Glutamatergic neuron (in vitro differentiated cells): Measurements from ENCODE around the gene SHD. TPM values are rescaled to one million over a fixed set of nuclear protein-coding genes. Genes with fewer than 3 reads are reported as not detected.

Experiments
- DNase-seq: peaks from one replicate; pipeline ENCODE4 v3.0.0; 2022
- H3K27ac Mint-ChIP-seq: one replicate; pipeline ENCODE4 v1.8.0; 2020; ENCODE audit warnings: mild to moderate bottlenecking, mixed read lengths, inconsistent platforms; ENCODE audit not compliant: unreplicated experiment
- H3K27me3 Mint-ChIP-seq: one replicate; pipeline ENCODE4 v1.8.0; 2020; ENCODE audit warnings: mild to moderate bottlenecking, moderate library complexity, mixed read lengths, inconsistent platforms; ENCODE audit not compliant: unreplicated experiment
- H3K36me3 Mint-ChIP-seq: one replicate; pipeline ENCODE4 v1.8.0; 2020; ENCODE audit warnings: mild to moderate bottlenecking, mixed read lengths, inconsistent platforms; ENCODE audit not compliant: unreplicated experiment
- H3K4me1 Mint-ChIP-seq: one replicate; pipeline ENCODE4 v1.8.0; 2020; ENCODE audit warnings: mild to moderate bottlenecking, low read depth, mixed read lengths, inconsistent platforms; ENCODE audit not compliant: unreplicated experiment
- H3K4me3 Mint-ChIP-seq: one replicate; pipeline ENCODE4 v1.8.0; 2020; ENCODE audit warnings: mild to moderate bottlenecking, mixed read lengths, inconsistent platforms; ENCODE audit not compliant: unreplicated experiment
- H3K9me3 Mint-ChIP-seq: one replicate; pipeline ENCODE4 v1.8.0; 2020; ENCODE audit warnings: mild to moderate bottlenecking, moderate library complexity, mixed read lengths, inconsistent platforms; ENCODE audit not compliant: unreplicated experiment
- total RNA-seq: library from RNA; stranded (reverse); fragmentation: NEBNext Ultra II Directional; extraction: Animal tissue kit (Norgen Biotek cat#: 25700); gene quantifications from one replicate; pipeline ENCODE4 v1.2.1, GENCODE V29; 2021; ENCODE audit not compliant: unreplicated experiment
- TF ChIP-seq, protein P1 (sequence below): fragments of 200-600 bp; sonication (generic); IDR thresholded peaks from one replicate; pipeline ENCODE4 v1.5.0; 2021; ENCODE audit not compliant: partially characterized antibody, unreplicated experiment

Gene SHD
- total RNA-seq, 1 donor from 2014 or later: 254 TPM

DNA sequence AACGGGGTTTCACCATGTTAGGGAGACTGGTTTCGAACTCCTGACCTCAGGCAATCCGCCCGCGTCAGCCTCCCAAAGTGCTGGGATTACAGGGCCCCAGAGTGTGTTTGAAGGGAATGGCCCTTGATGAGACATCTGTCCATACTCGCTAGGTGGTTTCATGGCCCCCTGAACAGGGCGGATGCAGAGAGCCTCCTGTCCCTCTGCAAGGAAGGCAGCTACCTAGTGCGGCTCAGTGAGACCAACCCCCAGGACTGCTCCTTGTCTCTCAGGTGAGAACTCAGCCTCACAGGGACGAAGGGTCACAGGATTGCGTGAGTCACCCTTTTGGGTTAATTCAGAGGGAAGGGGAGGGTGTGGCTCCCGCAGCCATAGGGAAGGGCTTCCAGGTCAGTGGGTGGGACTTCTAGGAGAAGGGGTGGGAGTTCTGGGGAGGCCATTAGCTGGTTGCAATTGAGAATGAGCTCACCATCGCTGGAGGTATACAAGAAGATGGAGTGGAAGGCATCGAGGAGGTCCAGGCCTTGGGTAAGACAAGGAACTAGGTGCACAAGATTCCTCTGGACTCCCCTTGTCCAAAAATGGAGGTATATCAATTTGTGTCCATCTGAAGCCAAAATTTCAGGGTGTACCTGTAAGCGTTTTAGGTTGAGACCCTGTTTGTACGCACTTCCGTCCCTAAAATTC, 9.2 kb downstream of the SHD start:
- H3K4me1 Mint-ChIP-seq: peaks cover 4% of the 10 kb centered on the region
- TF ChIP-seq, protein P1, sequence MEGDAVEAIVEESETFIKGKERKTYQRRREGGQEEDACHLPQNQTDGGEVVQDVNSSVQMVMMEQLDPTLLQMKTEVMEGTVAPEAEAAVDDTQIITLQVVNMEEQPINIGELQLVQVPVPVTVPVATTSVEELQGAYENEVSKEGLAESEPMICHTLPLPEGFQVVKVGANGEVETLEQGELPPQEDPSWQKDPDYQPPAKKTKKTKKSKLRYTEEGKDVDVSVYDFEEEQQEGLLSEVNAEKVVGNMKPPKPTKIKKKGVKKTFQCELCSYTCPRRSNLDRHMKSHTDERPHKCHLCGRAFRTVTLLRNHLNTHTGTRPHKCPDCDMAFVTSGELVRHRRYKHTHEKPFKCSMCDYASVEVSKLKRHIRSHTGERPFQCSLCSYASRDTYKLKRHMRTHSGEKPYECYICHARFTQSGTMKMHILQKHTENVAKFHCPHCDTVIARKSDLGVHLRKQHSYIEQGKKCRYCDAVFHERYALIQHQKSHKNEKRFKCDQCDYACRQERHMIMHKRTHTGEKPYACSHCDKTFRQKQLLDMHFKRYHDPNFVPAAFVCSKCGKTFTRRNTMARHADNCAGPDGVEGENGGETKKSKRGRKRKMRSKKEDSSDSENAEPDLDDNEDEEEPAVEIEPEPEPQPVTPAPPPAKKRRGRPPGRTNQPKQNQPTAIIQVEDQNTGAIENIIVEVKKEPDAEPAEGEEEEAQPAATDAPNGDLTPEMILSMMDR: no peak
- H3K36me3 Mint-ChIP-seq: no peaks in the 10 kb centered on the region
- no peak overlapping the region for H3K27ac Mint-ChIP-seq
- peaks cover 4% of the 10 kb centered on the region for H3K9me3 Mint-ChIP-seq
- peaks cover 4% of the 10 kb centered on the region for H3K27me3 Mint-ChIP-seq
- DNase-seq: no peak
- no peak overlapping the region for H3K4me3 Mint-ChIP-seq

DNA sequence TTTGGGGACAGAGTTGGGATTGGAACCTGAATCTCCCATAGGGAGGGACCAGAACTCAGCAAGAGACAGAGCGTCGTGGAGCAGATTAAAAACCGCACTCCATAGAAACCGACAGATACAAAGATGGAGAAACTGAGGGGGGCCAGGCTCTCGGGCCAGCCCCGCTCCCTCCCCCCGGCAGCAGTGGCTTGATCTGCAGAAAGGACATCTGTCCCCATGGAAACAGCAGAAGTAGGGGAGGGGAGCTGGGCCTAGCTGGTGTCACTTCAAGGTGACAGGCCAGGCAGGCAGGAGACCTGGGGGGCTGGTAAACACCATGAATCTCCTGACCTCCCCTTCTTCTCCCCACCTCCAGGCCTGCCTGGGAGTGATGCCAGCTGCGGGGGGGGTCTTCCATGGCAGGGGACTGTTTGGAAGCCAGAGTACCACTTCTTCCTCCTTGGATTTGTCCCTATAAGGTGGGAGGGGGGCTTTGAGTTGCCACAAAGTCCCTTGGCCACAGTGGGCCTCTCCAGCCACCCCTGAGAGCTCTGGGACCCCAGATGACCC, 12.2 kb downstream of the SHD start:
- Mint-ChIP-seq H3K27ac (peak overlapping the region; percentile 48), H3K4me3 (peak overlapping the region; percentile 64), H3K36me3 (no peaks in the 10 kb centered on the region), H3K9me3 (peaks cover 4% of the 10 kb centered on the region), H3K27me3 (peaks cover 4% of the 10 kb centered on the region), H3K4me1 (peaks cover 5% of the 10 kb centered on the region)
- DNase-seq: no peak
- TF ChIP-seq, protein P1: no peak

- peaks cover 2% of the 10 kb centered on the region for H3K27me3 Mint-ChIP-seq
- no peak overlapping the region for H3K4me3 Mint-ChIP-seq
- peaks cover 7% of the 10 kb centered on the region for H3K4me1 Mint-ChIP-seq
- TF ChIP-seq, protein P1: no peak
- DNase-seq: no peak
- H3K36me3 Mint-ChIP-seq: no peaks in the 10 kb centered on the region
- no peak overlapping the region for H3K27ac Mint-ChIP-seq
- H3K9me3 Mint-ChIP-seq: peaks cover 4% of the 10 kb centered on the region
These were observed 13.4 kb downstream of the SHD start for GRCh38 chr19:4292515-4292914.

- Mint-ChIP-seq H3K36me3 (no peaks in the 10 kb centered on the region), H3K9me3 (peaks cover 2% of the 10 kb centered on the region), H3K4me3 (no peak overlapping the region), H3K27ac (no peak overlapping the region), H3K27me3 (peaks cover 2% of the 10 kb centered on the region), H3K4me1 (peaks cover 7% of the 10 kb centered on the region)
- DNase-seq: no peak
- TF ChIP-seq, protein P1: no peak
These were observed 15.3 kb downstream of the SHD start for GRCh38 chr19:4294389-4294788.
